Stimulated activated CD4-positive, alpha-beta T cell treated with anti-CD3 and anti-CD28 coated beads, Interleukin-1b, Interleukin-23, amount 100 ng/mL, for 1 hour (primary cell): ENCODE data around the gene SATB1.
A peak's percentile ranks its signal among the peaks of the same experiment; 100 is the strongest.

Experiments
- DNase-seq, 2 donors: peaks; one replicate each; pipeline ENCODE4 v3.0.0-alpha.2; 2020; ENCODE audit warnings: low read depth in 2 of 2

The SATB1 gene

GRCh38 chr3:18431266-18431665, 6.1 kb upstream of the SATB1 start:
- no peak for DNase-seq

GRCh38 chr3:18428991-18429745, 4.0 kb upstream of the SATB1 start:
- no peak for DNase-seq

GRCh38 chr3:18428036-18428435, 2.9 kb upstream of the SATB1 start:
- DNase-seq = no peak

GRCh38 chr3:18426597-18427193, 1.6 kb upstream of the SATB1 start:
- DNase-seq = no peak

GRCh38 chr3:18425641-18426257, 610 bp upstream of the SATB1 start:
- DNase-seq = peak in 1 of 2 donors; percentile 46

GRCh38 chr3:18424213-18424728, 868 bp downstream of the SATB1 start:
- no peak for DNase-seq

- DNase-seq = no peak
Observed at GRCh38 chr3:18423401-18424212, 1.5 kb downstream of the SATB1 start.

- no peak for DNase-seq
Observed at GRCh38 chr3:18422972-18423371, 2.2 kb downstream of the SATB1 start.

GRCh38 chr3:18420555-18420954, 4.6 kb downstream of the SATB1 start:
- DNase-seq = no peak

GRCh38 chr3:18419232-18419631, 5.9 kb downstream of the SATB1 start:
- no peak for DNase-seq

GRCh38 chr3:18417904-18418572, 7.1 kb downstream of the SATB1 start:
- DNase-seq = no peak

- no peak for DNase-seq
Observed at GRCh38 chr3:18416332-18416731, 8.8 kb downstream of the SATB1 start.

- DNase-seq = no peak
Observed at GRCh38 chr3:18415839-18416238, 9.3 kb downstream of the SATB1 start.

- DNase-seq = no peak
Observed at GRCh38 chr3:18415167-18415566, 10.0 kb downstream of the SATB1 start.

- DNase-seq = no peak
Observed at GRCh38 chr3:18412684-18413083, 12.5 kb downstream of the SATB1 start.

GRCh38 chr3:18411541-18411940, 13.6 kb downstream of the SATB1 start:
- no peak for DNase-seq

- no peak for DNase-seq
Observed at GRCh38 chr3:18410205-18410604, 14.9 kb downstream of the SATB1 start.

- DNase-seq = no peak
Observed at GRCh38 chr3:18409266-18409665, 15.9 kb downstream of the SATB1 start.

GRCh38 chr3:18405141-18405540, 20.0 kb downstream of the SATB1 start:
- DNase-seq = no peak

- DNase-seq = no peak
Observed at GRCh38 chr3:18403061-18403460, 22.1 kb downstream of the SATB1 start.

GRCh38 chr3:18402239-18402799, 22.8 kb downstream of the SATB1 start:
- DNase-seq = no peak
